Glutamatergic neuron (in vitro differentiated cells): Measurements from ENCODE around the gene LIPA. TPM values are rescaled to one million over a fixed set of nuclear protein-coding genes. Genes with fewer than 3 reads are reported as not detected.
A peak's percentile ranks its signal among the peaks of the same experiment; 100 is the strongest.

Source experiments
- DNase-seq: peaks from one replicate; pipeline ENCODE4 v3.0.0; 2022
- H3K27ac Mint-ChIP-seq: one replicate; pipeline ENCODE4 v1.8.0; 2020; ENCODE audit warnings: mild to moderate bottlenecking, mixed read lengths, inconsistent platforms; ENCODE audit not compliant: unreplicated experiment
- H3K27me3 Mint-ChIP-seq: one replicate; pipeline ENCODE4 v1.8.0; 2020; ENCODE audit warnings: mild to moderate bottlenecking, moderate library complexity, mixed read lengths, inconsistent platforms; ENCODE audit not compliant: unreplicated experiment
- H3K36me3 Mint-ChIP-seq: one replicate; pipeline ENCODE4 v1.8.0; 2020; ENCODE audit warnings: mild to moderate bottlenecking, mixed read lengths, inconsistent platforms; ENCODE audit not compliant: unreplicated experiment
- H3K4me1 Mint-ChIP-seq: one replicate; pipeline ENCODE4 v1.8.0; 2020; ENCODE audit warnings: mild to moderate bottlenecking, low read depth, mixed read lengths, inconsistent platforms; ENCODE audit not compliant: unreplicated experiment
- H3K4me3 Mint-ChIP-seq: one replicate; pipeline ENCODE4 v1.8.0; 2020; ENCODE audit warnings: mild to moderate bottlenecking, mixed read lengths, inconsistent platforms; ENCODE audit not compliant: unreplicated experiment
- H3K9me3 Mint-ChIP-seq: one replicate; pipeline ENCODE4 v1.8.0; 2020; ENCODE audit warnings: mild to moderate bottlenecking, moderate library complexity, mixed read lengths, inconsistent platforms; ENCODE audit not compliant: unreplicated experiment
- CTCF ChIP-seq: fragments of 200-600 bp; sonication (generic); IDR thresholded peaks from one replicate; pipeline ENCODE4 v1.5.0; 2021; ENCODE audit not compliant: partially characterized antibody, unreplicated experiment
- total RNA-seq: library from RNA; stranded (reverse); fragmentation: NEBNext Ultra II Directional; extraction: Animal tissue kit (Norgen Biotek cat#: 25700); gene quantifications from one replicate; pipeline ENCODE4 v1.2.1, GENCODE V29; 2021; ENCODE audit not compliant: unreplicated experiment

Gene LIPA
- total RNA-seq, 1 donor from 2014 or later: 22.0 TPM

GRCh38 chr10:89235073-89235798 lies 16.3 kb downstream of the LIPA start:
- Mint-ChIP-seq H3K27me3 (peaks cover 4% of the 10 kb centered on the region), H3K9me3 (no peaks in the 10 kb centered on the region), H3K27ac (peak overlapping the region; percentile 59), H3K4me1 (peaks cover 8% of the 10 kb centered on the region), H3K36me3 (peaks cover 5% of the 10 kb centered on the region), H3K4me3 (no peak overlapping the region)
- TF ChIP-seq CTCF: no peak
- DNase-seq: no peak

GRCh38 chr10:89233033-89233432 lies 18.5 kb downstream of the LIPA start:
- H3K9me3 Mint-ChIP-seq: no peaks in the 10 kb centered on the region
- peaks cover 4% of the 10 kb centered on the region for H3K27me3 Mint-ChIP-seq
- no peak for DNase-seq
- H3K4me1 Mint-ChIP-seq: peaks cover 4% of the 10 kb centered on the region
- peaks cover 5% of the 10 kb centered on the region for H3K36me3 Mint-ChIP-seq
- H3K4me3 Mint-ChIP-seq: no peak overlapping the region
- no peak overlapping the region for H3K27ac Mint-ChIP-seq
- TF ChIP-seq CTCF: no peak

GRCh38 chr10:89228962-89229361 lies 22.6 kb downstream of the LIPA start:
- no peak for TF ChIP-seq CTCF
- no peak overlapping the region for H3K4me3 Mint-ChIP-seq
- peaks cover 8% of the 10 kb centered on the region for H3K4me1 Mint-ChIP-seq
- no peak overlapping the region for H3K27ac Mint-ChIP-seq
- no peaks in the 10 kb centered on the region for H3K9me3 Mint-ChIP-seq
- H3K27me3 Mint-ChIP-seq: peaks cover 4% of the 10 kb centered on the region
- H3K36me3 Mint-ChIP-seq: peaks cover 7% of the 10 kb centered on the region
- DNase-seq: no peak

GRCh38 chr10:89228146-89228545 lies 23.4 kb downstream of the LIPA start:
- H3K27ac Mint-ChIP-seq: no peak overlapping the region
- TF ChIP-seq CTCF: no peak
- DNase-seq: no peak
- H3K27me3 Mint-ChIP-seq: peaks cover 2% of the 10 kb centered on the region
- peaks cover 4% of the 10 kb centered on the region for H3K36me3 Mint-ChIP-seq
- no peak overlapping the region for H3K4me3 Mint-ChIP-seq
- peaks cover 7% of the 10 kb centered on the region for H3K4me1 Mint-ChIP-seq
- no peaks in the 10 kb centered on the region for H3K9me3 Mint-ChIP-seq

- Mint-ChIP-seq H3K4me3 (no peak overlapping the region), H3K9me3 (no peaks in the 10 kb centered on the region), H3K27me3 (no peaks in the 10 kb centered on the region), H3K36me3 (peaks cover 4% of the 10 kb centered on the region), H3K4me1 (peaks cover 4% of the 10 kb centered on the region), H3K27ac (no peak overlapping the region)
- TF ChIP-seq CTCF: no peak
- DNase-seq: no peak
Observed at GRCh38 chr10:89226891-89227290, 24.7 kb downstream of the LIPA start.
